HG03108 (cell line): ENCODE data around the gene ISLR.
A peak's percentile ranks its signal among the peaks of the same experiment; 100 is the strongest.
"Not testable (repeated sequence)": the region's sequence is repeated elsewhere in the genome, so short reads cannot be mapped to it uniquely, and the experiment has no call there.

Experiments
- ATAC-seq: cut with Tn5 transposase; IDR thresholded peaks from one replicate; pipeline ENCODE4 v1.9.1; 2021; ENCODE audit warnings: moderate library complexity; ENCODE audit not compliant: unreplicated experiment

The ISLR gene

DNA sequence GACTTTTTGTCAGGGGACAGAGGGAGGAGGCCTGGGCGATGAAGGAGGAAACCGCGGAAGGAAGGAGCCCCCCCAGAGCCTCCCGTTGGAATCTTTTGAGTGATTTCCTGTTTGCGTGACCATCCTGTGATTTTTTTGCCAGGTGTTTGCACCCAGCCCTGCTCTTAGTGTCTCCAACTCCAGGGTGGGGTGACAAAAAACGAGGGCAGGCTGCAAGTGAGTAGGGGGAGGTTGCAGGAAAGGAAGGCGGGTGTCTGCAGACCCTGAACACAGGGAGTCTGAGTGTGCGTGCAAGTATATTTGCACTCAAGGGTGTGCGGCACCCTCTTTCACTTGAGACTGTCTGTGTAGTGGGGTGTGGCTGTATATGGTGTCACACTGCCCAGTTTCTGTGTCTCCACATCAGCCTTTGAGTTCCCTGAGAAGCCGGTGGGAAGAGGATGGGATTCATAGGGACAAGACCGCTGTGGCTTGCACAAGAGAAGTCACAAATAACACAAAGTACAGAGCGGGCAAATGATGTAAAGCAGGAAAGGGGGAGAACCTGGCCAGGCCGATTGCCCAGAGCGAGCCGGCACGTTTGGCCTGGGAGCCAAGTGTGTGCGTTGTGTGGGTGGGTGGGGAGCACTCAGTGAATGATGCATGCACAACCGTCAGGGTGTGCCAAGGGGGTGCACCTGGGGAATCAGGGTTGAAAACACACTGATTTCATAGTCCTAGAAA, 36.5 kb upstream of the ISLR start:
- no peak for ATAC-seq

DNA sequence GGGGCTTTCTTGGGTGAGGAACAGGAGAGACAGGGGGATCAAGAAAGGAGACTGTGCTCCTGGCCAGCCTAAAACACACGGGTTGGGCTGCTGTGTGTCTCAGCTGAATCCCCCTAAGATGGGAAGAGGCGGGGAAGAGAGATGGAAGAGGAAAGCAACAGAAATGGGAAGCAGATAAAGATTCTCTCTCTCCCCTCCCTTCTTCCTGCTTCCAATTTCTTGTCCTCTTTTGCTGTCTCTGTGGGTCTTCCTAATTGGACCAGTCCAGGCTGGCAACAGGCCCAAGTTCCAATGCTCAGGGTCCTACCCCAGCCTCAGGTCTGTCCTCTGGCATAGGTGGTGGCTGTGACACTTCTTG, 36.0 kb upstream of the ISLR start:
- ATAC-seq: no peak

DNA sequence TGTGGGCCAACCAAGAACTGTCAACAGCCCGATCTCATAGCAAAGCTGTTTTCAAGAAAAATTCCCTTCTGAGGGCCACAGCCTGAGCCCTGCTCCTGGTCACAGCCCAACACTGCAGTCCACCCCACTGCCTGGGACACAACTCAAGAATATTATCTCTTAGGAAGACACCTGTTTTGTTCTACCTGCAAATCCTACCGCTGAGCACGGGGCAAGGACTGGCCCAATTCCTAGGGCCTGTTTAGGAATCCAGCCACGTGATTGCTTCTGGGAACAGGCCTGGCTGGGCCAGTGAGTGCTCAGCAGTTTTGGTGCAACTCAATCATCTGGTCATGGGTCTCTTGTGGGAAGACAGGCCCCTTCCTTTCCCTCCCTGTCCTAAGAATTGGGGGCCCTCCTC, 34.9 kb upstream of the ISLR start:
- ATAC-seq: no peak

GRCh38 chr15:74141591-74141990, 31.9 kb upstream of the ISLR start:
- no peak for ATAC-seq

DNA sequence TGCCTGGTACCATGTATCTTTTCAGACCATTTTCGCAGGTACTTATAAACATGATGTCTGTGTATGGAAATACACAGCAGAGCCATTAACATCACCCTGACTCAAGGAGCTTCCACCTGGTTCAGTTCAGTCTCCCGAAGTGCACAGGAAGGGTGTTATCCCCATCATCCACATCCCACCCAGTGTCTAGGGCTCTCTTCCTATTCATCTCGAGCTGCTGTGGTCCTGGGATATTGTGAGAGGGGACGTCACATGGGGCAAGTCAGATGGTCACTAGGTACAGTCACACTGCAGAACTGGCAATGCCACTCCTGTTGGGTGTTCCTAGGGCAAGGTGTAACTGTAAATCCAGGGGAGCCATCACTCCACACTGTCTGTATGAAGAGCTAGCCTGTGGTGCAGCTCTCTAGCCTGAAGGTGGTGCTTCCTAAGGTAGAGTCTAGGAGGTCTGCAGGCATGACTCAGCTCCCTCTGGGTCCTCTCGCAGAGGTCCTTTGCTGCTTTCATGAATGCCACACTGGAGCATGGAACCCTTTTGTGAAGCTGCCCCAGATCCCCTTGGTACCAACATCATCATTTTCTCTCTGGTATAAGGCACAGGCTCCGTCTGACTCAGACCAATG, 29.2 kb upstream of the ISLR start:
- ATAC-seq: no peak

DNA sequence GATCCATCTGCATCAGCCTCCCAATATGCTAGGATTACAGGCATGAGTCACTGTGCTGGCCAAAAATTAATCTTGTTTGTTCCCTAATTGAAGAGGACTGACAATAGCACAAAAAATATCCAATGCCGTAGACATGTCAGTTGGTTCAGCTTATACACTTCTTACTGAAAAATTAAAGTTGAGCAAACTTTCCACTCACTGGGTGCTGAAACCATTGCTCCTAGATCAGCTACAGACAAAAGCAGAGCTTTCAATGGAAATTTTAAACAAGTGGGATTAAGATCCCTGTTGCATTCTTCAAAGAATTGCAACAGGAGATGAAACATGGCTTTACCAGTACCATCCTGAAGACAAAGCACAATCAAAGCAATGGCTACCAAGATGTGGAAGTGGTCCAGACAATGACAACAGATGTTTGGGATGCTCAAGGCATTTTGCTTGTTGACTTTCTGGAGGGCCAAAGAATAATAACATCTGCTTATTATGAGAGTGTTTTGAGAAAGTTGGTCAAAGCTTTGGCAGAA, 27.2 kb upstream of the ISLR start:
- no peak for ATAC-seq

- no peak for ATAC-seq
These were observed 26.5 kb upstream of the ISLR start for GRCh38 chr15:74147051-74147450.

DNA sequence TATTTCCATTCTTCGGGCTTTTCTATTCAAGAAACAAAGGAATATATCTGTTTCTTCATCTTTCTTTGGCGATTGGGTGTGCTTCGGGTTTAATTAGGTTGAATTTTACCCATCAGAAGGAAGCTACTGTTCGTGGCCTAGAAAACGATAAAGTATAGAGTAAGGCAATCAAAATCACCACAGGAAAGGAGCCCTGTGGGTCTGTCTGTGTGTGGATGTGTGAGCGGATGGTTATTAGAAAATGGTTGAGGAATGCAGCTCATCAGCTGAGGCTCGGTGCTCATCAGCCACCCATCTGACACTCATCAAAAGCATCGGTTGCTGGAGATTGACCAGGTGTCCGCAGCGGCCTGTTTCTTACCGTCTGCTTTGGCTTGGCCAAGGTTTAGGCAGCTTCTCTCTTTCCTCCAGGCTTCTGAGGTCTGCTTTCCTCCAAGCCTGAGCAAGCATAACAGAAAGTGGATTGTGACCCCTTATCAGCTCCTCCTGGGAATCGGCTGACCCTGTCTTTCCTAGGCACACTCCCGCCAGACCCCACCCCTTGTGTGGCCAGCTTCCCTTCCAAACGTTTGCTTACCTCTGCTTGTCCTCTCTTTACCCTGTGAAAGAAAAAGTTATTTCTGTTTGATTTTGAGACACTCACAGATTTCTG, 17.6 kb upstream of the ISLR start:
- ATAC-seq: no peak

- no peak for ATAC-seq
These were observed 16.7 kb upstream of the ISLR start for GRCh38 chr15:74156678-74157411.

GRCh38 chr15:74157868-74158827, 15.4 kb upstream of the ISLR start:
- no peak for ATAC-seq

DNA sequence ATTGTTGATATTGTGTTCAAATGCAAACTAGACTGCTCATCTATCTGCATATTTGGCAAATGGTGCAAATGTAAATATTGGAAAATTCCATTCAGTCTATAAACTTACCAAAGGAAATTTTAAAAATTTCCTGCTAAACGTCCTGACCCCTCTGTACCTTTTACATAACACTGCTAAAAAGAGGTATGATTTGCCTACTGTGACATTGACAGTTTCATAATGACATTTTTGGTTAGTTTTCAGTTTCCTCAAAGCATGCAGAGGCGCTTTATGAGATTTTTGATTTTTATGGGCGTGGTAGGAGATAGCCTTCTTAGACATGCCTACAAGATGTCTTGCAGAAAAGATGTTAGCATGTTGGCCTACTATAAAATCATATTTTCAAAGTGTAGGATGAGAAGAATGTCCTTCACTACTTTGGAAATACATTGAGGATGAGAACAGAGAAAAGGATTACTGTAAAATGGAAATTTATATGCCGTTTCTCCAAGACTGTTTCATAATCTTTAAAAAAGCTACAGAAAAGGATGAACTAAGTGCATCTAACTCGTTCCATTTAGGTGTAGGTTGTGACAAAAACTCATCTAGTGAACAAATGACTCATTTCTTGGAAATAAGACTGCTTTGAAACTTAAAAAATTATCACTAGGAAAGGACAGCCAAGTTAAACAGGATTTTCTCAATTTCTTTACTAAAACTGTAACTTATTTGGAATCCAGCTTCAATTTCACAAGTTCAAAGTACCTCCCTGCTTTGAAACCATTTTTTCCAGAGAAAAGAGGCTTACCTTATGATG, 14.5 kb upstream of the ISLR start:
- ATAC-seq: peak; percentile 69

DNA sequence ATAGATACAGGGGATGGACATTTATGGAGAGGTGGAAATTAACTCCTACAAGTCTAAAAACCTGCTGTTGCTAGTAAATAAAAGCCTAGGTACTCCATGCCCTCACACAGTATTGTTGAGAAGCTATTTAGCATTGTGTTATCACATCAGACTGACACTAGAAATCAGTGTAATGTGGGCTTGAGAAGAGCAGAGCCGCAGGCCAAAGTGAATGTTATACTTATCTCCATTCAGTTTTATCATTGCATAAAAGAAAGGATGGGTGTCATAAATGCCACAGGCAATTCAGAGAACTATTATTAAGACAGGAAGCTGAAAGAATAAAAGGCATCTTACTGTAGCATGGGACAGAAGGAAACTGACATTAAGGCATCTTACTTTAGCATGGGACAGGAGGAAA, 13.7 kb upstream of the ISLR start:
- ATAC-seq: no peak

- not testable (repeated sequence) for ATAC-seq
These were observed 13.1 kb upstream of the ISLR start for GRCh38 chr15:74160390-74160789.

- ATAC-seq: not testable (repeated sequence)
These were observed 11.3 kb upstream of the ISLR start for GRCh38 chr15:74162195-74162536.

DNA sequence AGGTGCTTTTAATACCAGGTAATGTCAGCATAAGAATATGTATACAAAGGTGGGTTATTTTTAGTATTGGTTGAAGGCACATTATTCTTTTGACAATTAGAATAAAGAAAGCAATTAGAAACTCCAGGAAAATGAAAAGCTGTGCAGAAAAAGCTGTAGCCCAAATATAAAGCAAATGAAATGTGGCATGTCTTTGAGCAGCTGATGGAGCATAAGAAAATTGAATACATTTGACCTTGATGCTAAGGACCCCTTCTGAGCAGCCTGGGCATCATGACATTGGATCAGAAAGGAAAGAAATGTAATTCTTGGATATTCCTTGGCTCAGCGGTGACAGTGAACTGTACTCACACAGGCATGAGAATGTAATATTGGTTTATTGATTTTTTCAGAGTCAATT, 8.0 kb upstream of the ISLR start:
- ATAC-seq: no peak

- no peak for ATAC-seq
These were observed 5.6 kb upstream of the ISLR start for GRCh38 chr15:74167891-74168331.

DNA sequence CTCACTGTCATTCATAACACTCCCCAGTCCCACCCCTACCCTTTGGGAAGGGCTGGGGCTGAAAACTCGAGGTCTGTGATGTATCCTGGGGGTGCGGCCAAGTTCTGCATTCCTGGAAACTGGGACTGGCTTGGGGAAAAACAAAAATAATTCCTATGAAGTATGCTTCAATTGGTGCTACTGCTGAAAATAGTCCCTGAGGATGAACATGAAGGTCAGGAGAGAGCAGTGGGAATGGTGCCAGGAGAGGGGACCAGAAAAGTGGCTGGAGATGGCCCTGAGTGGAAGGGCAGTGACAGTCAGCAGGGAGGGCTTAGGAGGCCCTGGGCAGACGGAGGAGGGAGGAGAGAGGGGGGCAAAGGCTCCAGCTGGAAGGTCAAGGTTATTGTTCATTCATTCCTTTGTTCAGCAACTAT, 4.8 kb upstream of the ISLR start:
- ATAC-seq: no peak

DNA sequence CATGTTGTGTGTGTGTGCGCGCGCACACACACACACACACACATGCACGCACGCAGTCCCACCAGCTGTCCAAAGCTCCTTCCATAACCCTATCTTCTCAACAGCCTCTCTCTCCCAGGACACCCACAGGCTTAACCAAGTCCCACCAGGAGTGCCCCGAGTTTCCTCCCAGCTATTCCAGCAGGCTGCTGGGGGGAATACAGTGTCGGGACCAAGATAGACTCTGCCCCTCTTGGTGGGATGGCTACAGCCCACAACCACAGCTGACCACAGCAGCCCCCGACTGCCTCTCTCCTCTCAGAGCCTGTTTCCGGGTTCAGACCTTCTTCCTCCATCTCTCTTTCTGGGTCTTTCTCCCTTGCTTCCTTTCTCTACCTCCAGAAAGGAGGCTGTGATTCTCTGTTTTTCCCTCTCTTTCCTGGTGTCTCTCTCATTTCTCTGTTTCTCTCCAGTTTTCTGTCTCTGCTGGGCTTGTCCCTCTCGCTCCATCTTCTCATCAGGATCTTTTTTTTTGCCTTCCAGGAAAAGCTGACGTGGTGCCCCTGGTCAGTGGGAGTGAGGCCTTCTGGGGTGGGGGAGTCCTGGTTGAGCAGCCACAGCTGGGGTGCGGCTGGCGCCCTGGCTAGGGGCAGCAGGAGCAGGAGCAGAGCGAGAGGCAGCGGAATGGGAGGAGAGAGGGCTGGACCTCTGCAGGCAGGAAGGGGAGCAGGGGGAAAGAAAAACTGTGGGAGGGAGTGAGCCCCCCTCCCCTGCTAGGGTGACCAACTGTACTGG, 3.3 kb upstream of the ISLR start:
- ATAC-seq: no peak
